ENCODE results near the gene TMEM266. TPM values are rescaled to one million over a fixed set of nuclear protein-coding genes. Genes with fewer than 3 reads are reported as not detected.

The TMEM266 gene
- total and polyA plus RNA-seq, 2 experiments from 2014 or later: 0.42 to 5.0 TPM

DNA sequence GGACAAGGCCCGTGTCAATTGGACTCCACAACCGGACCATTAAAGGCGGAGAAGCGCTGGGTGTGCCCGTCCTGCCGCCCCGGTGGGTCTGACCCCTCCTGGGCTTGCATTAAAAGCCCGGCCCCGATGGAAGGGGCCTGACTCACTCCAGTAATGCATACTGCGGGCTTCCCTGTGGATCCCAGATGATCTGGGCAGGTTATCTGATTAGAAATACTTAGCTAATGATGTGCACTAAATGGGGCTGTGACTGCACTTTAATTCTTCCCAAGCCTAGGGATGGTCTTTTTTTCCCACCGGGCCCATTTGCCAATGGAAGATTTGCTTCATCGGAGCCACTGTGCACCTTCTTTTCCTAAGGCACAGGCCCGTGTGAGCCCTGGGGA lies 124.9 kb downstream of the TMEM266 start:
- Mint-ChIP-seq H3K4me1 (peaks cover 6% of the 10 kb centered on the region), H3K27ac (no peak overlapping the region), H3K27me3 (ENCODE audit: insufficient read depth, low read depth, poor library complexity) (peaks cover 12% of the 10 kb centered on the region), H3K4me3 (no peak overlapping the region), H3K9me3 (peaks cover 2% of the 10 kb centered on the region; the same call in 2 of the 3 replicates), H3K36me3 (ENCODE audit: low read depth) (no peaks in the 10 kb centered on the region)
- no peaks in the 10 kb centered on the region for H4K20me1 ChIP-seq (replicated peaks; ENCODE audit: insufficient read depth)
- no peak overlapping the region for H3K27ac ChIP-seq (ENCODE audit: low read depth)
- ATAC-seq (no peak), DNase-seq (ENCODE audit: low spot score) (no peak)
- TF ChIP-seq CREB1 (CRISPR knock-in tag; IDR thresholded peaks at IDR 0.05; ENCODE audit: low read depth): no peak
- TF ChIP-seq STAT1 (IDR thresholded peaks at IDR 0.05; ENCODE audit: unreplicated experiment): no peak
- TF ChIP-seq, protein P1, sequence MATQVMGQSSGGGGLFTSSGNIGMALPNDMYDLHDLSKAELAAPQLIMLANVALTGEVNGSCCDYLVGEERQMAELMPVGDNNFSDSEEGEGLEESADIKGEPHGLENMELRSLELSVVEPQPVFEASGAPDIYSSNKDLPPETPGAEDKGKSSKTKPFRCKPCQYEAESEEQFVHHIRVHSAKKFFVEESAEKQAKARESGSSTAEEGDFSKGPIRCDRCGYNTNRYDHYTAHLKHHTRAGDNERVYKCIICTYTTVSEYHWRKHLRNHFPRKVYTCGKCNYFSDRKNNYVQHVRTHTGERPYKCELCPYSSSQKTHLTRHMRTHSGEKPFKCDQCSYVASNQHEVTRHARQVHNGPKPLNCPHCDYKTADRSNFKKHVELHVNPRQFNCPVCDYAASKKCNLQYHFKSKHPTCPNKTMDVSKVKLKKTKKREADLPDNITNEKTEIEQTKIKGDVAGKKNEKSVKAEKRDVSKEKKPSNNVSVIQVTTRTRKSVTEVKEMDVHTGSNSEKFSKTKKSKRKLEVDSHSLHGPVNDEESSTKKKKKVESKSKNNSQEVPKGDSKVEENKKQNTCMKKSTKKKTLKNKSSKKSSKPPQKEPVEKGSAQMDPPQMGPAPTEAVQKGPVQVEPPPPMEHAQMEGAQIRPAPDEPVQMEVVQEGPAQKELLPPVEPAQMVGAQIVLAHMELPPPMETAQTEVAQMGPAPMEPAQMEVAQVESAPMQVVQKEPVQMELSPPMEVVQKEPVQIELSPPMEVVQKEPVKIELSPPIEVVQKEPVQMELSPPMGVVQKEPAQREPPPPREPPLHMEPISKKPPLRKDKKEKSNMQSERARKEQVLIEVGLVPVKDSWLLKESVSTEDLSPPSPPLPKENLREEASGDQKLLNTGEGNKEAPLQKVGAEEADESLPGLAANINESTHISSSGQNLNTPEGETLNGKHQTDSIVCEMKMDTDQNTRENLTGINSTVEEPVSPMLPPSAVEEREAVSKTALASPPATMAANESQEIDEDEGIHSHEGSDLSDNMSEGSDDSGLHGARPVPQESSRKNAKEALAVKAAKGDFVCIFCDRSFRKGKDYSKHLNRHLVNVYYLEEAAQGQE (IDR thresholded peaks at IDR 0.05; ENCODE audit: unreplicated experiment): no peak
- TF ChIP-seq, protein P2, sequence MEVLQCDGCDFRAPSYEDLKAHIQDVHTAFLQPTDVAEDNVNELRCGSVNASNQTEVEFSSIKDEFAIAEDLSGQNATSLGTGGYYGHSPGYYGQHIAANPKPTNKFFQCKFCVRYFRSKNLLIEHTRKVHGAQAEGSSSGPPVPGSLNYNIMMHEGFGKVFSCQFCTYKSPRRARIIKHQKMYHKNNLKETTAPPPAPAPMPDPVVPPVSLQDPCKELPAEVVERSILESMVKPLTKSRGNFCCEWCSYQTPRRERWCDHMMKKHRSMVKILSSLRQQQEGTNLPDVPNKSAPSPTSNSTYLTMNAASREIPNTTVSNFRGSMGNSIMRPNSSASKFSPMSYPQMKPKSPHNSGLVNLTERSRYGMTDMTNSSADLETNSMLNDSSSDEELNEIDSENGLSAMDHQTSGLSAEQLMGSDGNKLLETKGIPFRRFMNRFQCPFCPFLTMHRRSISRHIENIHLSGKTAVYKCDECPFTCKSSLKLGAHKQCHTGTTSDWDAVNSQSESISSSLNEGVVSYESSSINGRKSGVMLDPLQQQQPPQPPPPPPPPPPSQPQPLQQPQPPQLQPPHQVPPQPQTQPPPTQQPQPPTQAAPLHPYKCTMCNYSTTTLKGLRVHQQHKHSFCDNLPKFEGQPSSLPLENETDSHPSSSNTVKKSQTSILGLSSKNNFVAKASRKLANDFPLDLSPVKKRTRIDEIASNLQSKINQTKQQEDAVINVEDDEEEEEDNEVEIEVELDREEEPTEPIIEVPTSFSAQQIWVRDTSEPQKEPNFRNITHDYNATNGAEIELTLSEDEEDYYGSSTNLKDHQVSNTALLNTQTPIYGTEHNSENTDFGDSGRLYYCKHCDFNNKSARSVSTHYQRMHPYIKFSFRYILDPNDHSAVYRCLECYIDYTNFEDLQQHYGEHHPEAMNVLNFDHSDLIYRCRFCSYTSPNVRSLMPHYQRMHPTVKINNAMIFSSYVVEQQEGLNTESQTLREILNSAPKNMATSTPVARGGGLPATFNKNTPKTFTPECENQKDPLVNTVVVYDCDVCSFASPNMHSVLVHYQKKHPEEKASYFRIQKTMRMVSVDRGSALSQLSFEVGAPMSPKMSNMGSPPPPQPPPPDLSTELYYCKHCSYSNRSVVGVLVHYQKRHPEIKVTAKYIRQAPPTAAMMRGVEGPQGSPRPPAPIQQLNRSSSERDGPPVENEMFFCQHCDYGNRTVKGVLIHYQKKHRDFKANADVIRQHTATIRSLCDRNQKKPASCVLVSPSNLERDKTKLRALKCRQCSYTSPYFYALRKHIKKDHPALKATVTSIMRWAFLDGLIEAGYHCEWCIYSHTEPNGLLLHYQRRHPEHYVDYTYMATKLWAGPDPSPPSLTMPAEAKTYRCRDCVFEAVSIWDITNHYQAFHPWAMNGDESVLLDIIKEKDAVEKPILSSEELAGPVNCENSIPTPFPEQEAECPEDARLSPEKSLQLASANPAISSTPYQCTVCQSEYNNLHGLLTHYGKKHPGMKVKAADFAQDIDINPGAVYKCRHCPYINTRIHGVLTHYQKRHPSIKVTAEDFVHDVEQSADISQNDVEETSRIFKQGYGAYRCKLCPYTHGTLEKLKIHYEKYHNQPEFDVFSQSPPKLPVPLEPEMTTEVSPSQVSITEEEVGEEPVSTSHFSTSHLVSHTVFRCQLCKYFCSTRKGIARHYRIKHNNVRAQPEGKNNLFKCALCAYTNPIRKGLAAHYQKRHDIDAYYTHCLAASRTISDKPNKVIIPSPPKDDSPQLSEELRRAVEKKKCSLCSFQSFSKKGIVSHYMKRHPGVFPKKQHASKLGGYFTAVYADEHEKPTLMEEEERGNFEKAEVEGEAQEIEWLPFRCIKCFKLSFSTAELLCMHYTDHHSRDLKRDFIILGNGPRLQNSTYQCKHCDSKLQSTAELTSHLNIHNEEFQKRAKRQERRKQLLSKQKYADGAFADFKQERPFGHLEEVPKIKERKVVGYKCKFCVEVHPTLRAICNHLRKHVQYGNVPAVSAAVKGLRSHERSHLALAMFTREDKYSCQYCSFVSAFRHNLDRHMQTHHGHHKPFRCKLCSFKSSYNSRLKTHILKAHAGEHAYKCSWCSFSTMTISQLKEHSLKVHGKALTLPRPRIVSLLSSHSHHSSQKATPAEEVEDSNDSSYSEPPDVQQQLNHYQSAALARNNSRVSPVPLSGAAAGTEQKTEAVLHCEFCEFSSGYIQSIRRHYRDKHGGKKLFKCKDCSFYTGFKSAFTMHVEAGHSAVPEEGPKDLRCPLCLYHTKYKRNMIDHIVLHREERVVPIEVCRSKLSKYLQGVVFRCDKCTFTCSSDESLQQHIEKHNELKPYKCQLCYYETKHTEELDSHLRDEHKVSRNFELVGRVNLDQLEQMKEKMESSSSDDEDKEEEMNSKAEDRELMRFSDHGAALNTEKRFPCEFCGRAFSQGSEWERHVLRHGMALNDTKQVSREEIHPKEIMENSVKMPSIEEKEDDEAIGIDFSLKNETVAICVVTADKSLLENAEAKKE (CRISPR knock-in tag; IDR thresholded peaks at IDR 0.05): no peak
- no peak overlapping the region for H2AFZ ChIP-seq
- H3K27me3 ChIP-seq (ENCODE audit: insufficient read depth): no peaks in the 10 kb centered on the region
- H3K4me1 ChIP-seq (ENCODE audit: insufficient read depth): no peaks in the 10 kb centered on the region
- no peaks in the 10 kb centered on the region for H3F3A ChIP-seq (replicated peaks; ENCODE audit: low read depth)
- no peaks in the 10 kb centered on the region for H3K79me2 ChIP-seq (replicated peaks; ENCODE audit: insufficient read depth)
- H3K4me3 ChIP-seq: no peak overlapping the region
- H3K36me3 ChIP-seq (ENCODE audit: insufficient read depth): no peaks in the 10 kb centered on the region
- H3K9me2 ChIP-seq (ENCODE audit: insufficient read depth): no peaks in the 10 kb centered on the region
- H3K4me2 ChIP-seq: no peak overlapping the region

Data from GM23338 (cell line).